Measurements from ENCODE around the gene REEP1. TPM values are rescaled to one million over a fixed set of nuclear protein-coding genes. Genes with fewer than 3 reads are reported as not detected.
A peak's percentile ranks its signal among the peaks of the same experiment; 100 is the strongest.

Gene REEP1
- total RNA-seq, 1 donor from 2014 or later, result 12.0 TPM

GRCh38 chr2:86301711-86302202 lies 35.7 kb downstream of the REEP1 start:
- Mint-ChIP-seq H3K27ac (no peak overlapping the region), H3K4me3 (ENCODE audit: low read depth) (no peak overlapping the region), H3K27me3 (peaks cover 29% of the 10 kb centered on the region), H3K9me3 (ENCODE audit: low read depth) (no peaks in the 10 kb centered on the region), H3K4me1 (ENCODE audit: low read depth) (no peaks in the 10 kb centered on the region), H3K36me3 (ENCODE audit: insufficient read depth) (no peaks in the 10 kb centered on the region)
- DNase-seq (ENCODE audit: low spot score, unreplicated experiment), result no peak
- TF ChIP-seq CTCF (IDR thresholded peaks at IDR 0.05; ENCODE audit: unreplicated experiment), result no peak

- no peak for DNase-seq (ENCODE audit: low spot score, unreplicated experiment)
- Mint-ChIP-seq H3K4me3 (ENCODE audit: low read depth) (no peak overlapping the region), H3K27ac (no peak overlapping the region), H3K9me3 (ENCODE audit: low read depth) (no peaks in the 10 kb centered on the region), H3K36me3 (ENCODE audit: insufficient read depth) (no peaks in the 10 kb centered on the region), H3K4me1 (ENCODE audit: low read depth) (no peaks in the 10 kb centered on the region), H3K27me3 (peaks cover 24% of the 10 kb centered on the region)
- no peak for TF ChIP-seq CTCF (IDR thresholded peaks at IDR 0.05; ENCODE audit: unreplicated experiment)
These were observed 36.4 kb downstream of the REEP1 start for GRCh38 chr2:86301009-86301408.

- Mint-ChIP-seq H3K4me1 (ENCODE audit: low read depth) (no peaks in the 10 kb centered on the region), H3K4me3 (ENCODE audit: low read depth) (no peak overlapping the region), H3K9me3 (ENCODE audit: low read depth) (no peaks in the 10 kb centered on the region), H3K27ac (no peak overlapping the region), H3K27me3 (peaks cover 20% of the 10 kb centered on the region), H3K36me3 (ENCODE audit: insufficient read depth) (no peaks in the 10 kb centered on the region)
- no peak for TF ChIP-seq CTCF (IDR thresholded peaks at IDR 0.05; ENCODE audit: unreplicated experiment)
- no peak for DNase-seq (ENCODE audit: low spot score, unreplicated experiment)
These were observed 36.9 kb downstream of the REEP1 start for GRCh38 chr2:86300496-86300895.

- Mint-ChIP-seq H3K4me1 (ENCODE audit: low read depth) (no peaks in the 10 kb centered on the region), H3K4me3 (ENCODE audit: low read depth) (no peak overlapping the region), H3K9me3 (ENCODE audit: low read depth) (no peaks in the 10 kb centered on the region), H3K36me3 (ENCODE audit: insufficient read depth) (no peaks in the 10 kb centered on the region), H3K27me3 (peaks cover 6% of the 10 kb centered on the region), H3K27ac (no peak overlapping the region)
- TF ChIP-seq CTCF (IDR thresholded peaks at IDR 0.05; ENCODE audit: unreplicated experiment), result peak; percentile 44
- DNase-seq (ENCODE audit: low spot score, unreplicated experiment), result no peak
These were observed 38.7 kb downstream of the REEP1 start for GRCh38 chr2:86298411-86299390.

GRCh38 chr2:86297382-86298147 lies 39.9 kb downstream of the REEP1 start:
- no peak overlapping the region for H3K4me3 Mint-ChIP-seq (ENCODE audit: low read depth)
- no peak for DNase-seq (ENCODE audit: low spot score, unreplicated experiment)
- no peak overlapping the region for H3K27ac Mint-ChIP-seq
- peaks cover 3% of the 10 kb centered on the region for H3K27me3 Mint-ChIP-seq
- no peaks in the 10 kb centered on the region for H3K9me3 Mint-ChIP-seq (ENCODE audit: low read depth)
- no peak for TF ChIP-seq CTCF (IDR thresholded peaks at IDR 0.05; ENCODE audit: unreplicated experiment)
- no peaks in the 10 kb centered on the region for H3K36me3 Mint-ChIP-seq (ENCODE audit: insufficient read depth)
- H3K4me1 Mint-ChIP-seq (ENCODE audit: low read depth), result peaks cover 2% of the 10 kb centered on the region
